Endothelial cell of umbilical vein (primary cell): ENCODE results near the gene PRKCB. TPM values are rescaled to one million over a fixed set of nuclear protein-coding genes. Genes with fewer than 3 reads are reported as not detected.

Experiments used
- BruUV-seq: library from RNA; stranded (reverse); fragments of 400-500 nt; replicated peaks from 2 replicates; lab custom pipeline; 2021; lab: Mats Ljungman, UMichigan
- CTCF ChIA-PET: fragments of 300-600, 350-600 bp; sonication (Branson Sonifier 250); formaldehyde crosslinking; loops from one replicate; lab custom pipeline; 2021; ENCODE audit warnings: antibody characterized with exemption, inconsistent platforms; lab: Charles Lee
- POLR2A ChIA-PET: fragments of 300-600, 350-600 bp; sonication (Branson Sonifier 250); formaldehyde crosslinking; loops from one replicate; lab custom pipeline; 2021; ENCODE audit warnings: antibody characterized with exemption, inconsistent platforms; lab: Charles Lee
- DNase-seq: peaks from one replicate; pipeline ENCODE4 v3.0.0-alpha.2; 2011; ENCODE audit warnings: low read depth, low spot score
- FAIRE-seq: peaks from 2 replicates; lab custom pipeline; 2011; peaks lifted over from hg19 to GRCh38; lab: Jason Lieb, UNC
- H2AFZ ChIP-seq: 2 replicates; pipeline ENCODE4 v1.6.0; 2012; ENCODE audit warnings: low read depth, low read length, control low read depth, inconsistent platforms
- H3K27ac ChIP-seq: 2 replicates; pipeline ENCODE4 v1.5.1; 2011; ENCODE audit warnings: low read depth, mild to moderate bottlenecking, control low read depth, low read length, moderate library complexity; ENCODE audit not compliant: insufficient read depth
- H3K27me3 ChIP-seq, 2 experiments: 2 replicates each; pipeline versions ENCODE4 v1.6.0 to v1.6.1; 2011; ENCODE audit warnings: low read length in 2 of 2, mixed read lengths in 1 of 2; ENCODE audit not compliant: control insufficient read depth in 2 of 2, insufficient read depth in 2 of 2
- H3K36me3 ChIP-seq, 2 experiments: 2 replicates in 1 of 2; 3 replicates in 1 of 2; pipeline ENCODE4 v1.5.1; 2011; ENCODE audit warnings: low read length in 2 of 2, mild to moderate bottlenecking in 1 of 2, moderate library complexity in 1 of 2; ENCODE audit not compliant: control insufficient read depth in 2 of 2, insufficient read depth in 2 of 2; ENCODE audit errors: extremely low read depth in 1 of 2
- H3K4me1 ChIP-seq: 3 replicates; pipeline ENCODE4 v1.5.1; 2011; ENCODE audit warnings: mild to moderate bottlenecking, low read length; ENCODE audit not compliant: control insufficient read depth, insufficient read depth; ENCODE audit errors: extremely low read depth
- H3K4me2 ChIP-seq: 2 replicates; pipeline ENCODE4 v1.6.1; 2011; ENCODE audit warnings: low read length, control low read depth, mixed read lengths; ENCODE audit not compliant: insufficient read depth
- H3K4me3 ChIP-seq, 3 experiments: fragments of 200-600 bp in 1 of 3; sonication (generic), shearing (Covaris generic) in 1 of 3; replicated peaks in 1 of 3; 2 replicates each; pipeline ENCODE4 v1.5.1; 2011 to 2016; ENCODE audit warnings: control low read depth in 3 of 3, low read length in 3 of 3, mild to moderate bottlenecking in 2 of 3, inconsistent platforms in 1 of 3, low read depth in 1 of 3, moderate library complexity in 1 of 3; ENCODE audit not compliant: insufficient read depth in 1 of 3
- H3K79me2 ChIP-seq: 2 replicates; pipeline ENCODE4 v1.6.0; 2012; ENCODE audit warnings: low read length, inconsistent platforms; ENCODE audit not compliant: control insufficient read depth, insufficient read depth
- H3K9ac ChIP-seq: replicated peaks from 2 replicates; pipeline ENCODE3; 2011; ENCODE audit warnings: low read length, control low read depth; ENCODE audit not compliant: insufficient read depth; ENCODE audit errors: extremely low read depth
- H3K9me1 ChIP-seq: replicated peaks from 3 replicates; pipeline ENCODE4 v1.6.0; 2011; ENCODE audit warnings: mild to moderate bottlenecking, low read length; ENCODE audit not compliant: control insufficient read depth, insufficient read depth; ENCODE audit errors: extremely low read depth
- H3K9me3 ChIP-seq: replicated peaks from 2 replicates; pipeline ENCODE4 v1.5.1; 2012; ENCODE audit warnings: low read length, inconsistent platforms; ENCODE audit not compliant: control insufficient read depth, insufficient read depth
- H4K20me1 ChIP-seq: replicated peaks from 2 replicates; pipeline ENCODE3; 2011; ENCODE audit warnings: mild to moderate bottlenecking, low read length; ENCODE audit not compliant: control insufficient read depth, insufficient read depth; ENCODE audit errors: extremely low read depth
- CTCF ChIP-seq, 2 donors: IDR thresholded peaks; 1 replicate in 1 of 2; 2 replicates in 1 of 2; pipeline ENCODE4 v1.5.1; 2011; ENCODE audit warnings: low read length in 2 of 2, mild to moderate bottlenecking in 2 of 2, moderate library complexity in 2 of 2, control low read depth in 1 of 2, inconsistent platforms in 1 of 2, low read depth in 1 of 2; ENCODE audit not compliant: insufficient read depth in 1 of 2; ENCODE audit errors: extremely low read depth in 1 of 2
- EZH2 ChIP-seq: IDR thresholded peaks from 2 replicates; pipeline ENCODE4 v1.6.1; 2012; ENCODE audit warnings: borderline replicate concordance, low read depth, mild to moderate bottlenecking, moderate library complexity, low read length, inconsistent platforms; ENCODE audit not compliant: severe bottlenecking
- FOS ChIP-seq: IDR thresholded peaks from 2 replicates; pipeline ENCODE4 v1.6.1; 2011; ENCODE audit warnings: mild to moderate bottlenecking, low read length, moderate library complexity, borderline replicate concordance; ENCODE audit not compliant: insufficient read depth
- GATA2 ChIP-seq: IDR thresholded peaks from 2 replicates; pipeline ENCODE4 v1.7.0; 2011; ENCODE audit warnings: low read depth, mild to moderate bottlenecking, moderate library complexity, mixed read lengths, low read length; ENCODE audit not compliant: insufficient read length, insufficient read depth
- JUN ChIP-seq: IDR thresholded peaks from 2 replicates; pipeline ENCODE4 v1.6.1; 2011; ENCODE audit warnings: borderline replicate concordance, low read depth; ENCODE audit not compliant: insufficient read length, insufficient read depth
- MYC ChIP-seq: IDR thresholded peaks from one replicate; pipeline ENCODE4 v1.6.1; 2011; ENCODE audit warnings: mild to moderate bottlenecking, low read depth, low read length
- POLR2A ChIP-seq: IDR thresholded peaks from 2 replicates; pipeline ENCODE4 v1.6.1; 2012; ENCODE audit warnings: low read depth, mild to moderate bottlenecking, control low read depth, low read length
- POLR2AphosphoS5 ChIP-seq: IDR thresholded peaks from 2 replicates; pipeline ENCODE4 v1.6.1; 2012; ENCODE audit warnings: low read depth, mild to moderate bottlenecking, control low read depth, low read length, moderate library complexity; ENCODE audit not compliant: insufficient read depth
- dilution Hi-C: fragments of 300-500 bp; cut with MboI; formaldehyde crosslinking; loops from one replicate; pipeline ENCODE4 v1.15.0; 2019; ENCODE audit warnings: low sequenced_read_pairs; ENCODE audit not compliant: extremely low pct_ligation_motif_present
- intact Hi-C: fragments of 100-400 bp; cut with micrococcal nuclease; formaldehyde crosslinking; loops from one replicate; pipeline ENCODE4 v1.10.0; 2022
- polyA plus RNA-seq, 4 experiments: library from polyadenylated mRNA; depleted of rRNA in 3 of 4; stranded (reverse) in 3 of 4; unstranded in 1 of 4; fragments of >200 nt; gene quantifications; 2 replicates each; pipeline versions ENCODE4 v1.2.1 to v1.2.3, GENCODE V29; 2011 to 2012; ENCODE audit warnings: missing spikeins in 1 of 4
- total RNA-seq: library from RNA; stranded (reverse); gene quantifications from 2 replicates; pipeline ENCODE4 v1.2.3, GENCODE V29; 2021
- TF ChIP-seq, protein P1 (sequence below): IDR thresholded peaks from 2 replicates; pipeline ENCODE4 v1.6.1; 2011; ENCODE audit not compliant: insufficient read depth, insufficient read length

The PRKCB gene
- total and polyA plus RNA-seq, 2 donors (not counting 3 experiments of a cell fraction or from before 2014, with no cell fraction given): 0.01 TPM; not detected in 1

DNA sequence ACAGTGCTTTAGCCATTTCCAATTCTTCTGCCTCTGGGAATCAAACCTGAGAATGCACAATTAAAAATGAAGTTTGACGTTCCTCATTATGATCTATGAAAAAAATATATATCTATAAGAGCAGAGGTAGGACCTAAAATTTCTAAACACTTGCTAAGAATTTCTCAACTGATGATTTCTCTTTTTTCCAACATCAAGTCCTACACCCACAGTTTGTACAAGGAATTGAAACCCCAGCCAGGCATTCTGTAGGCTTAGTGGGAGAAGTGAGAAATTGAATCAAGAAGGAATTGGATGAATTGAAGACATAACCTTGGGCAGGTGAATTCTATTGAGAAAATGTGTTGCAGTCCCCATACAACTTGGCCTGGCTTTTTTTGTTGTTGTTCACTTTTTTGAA is 423.0 kb downstream of the PRKCB start:
- DNase-seq (no peak), FAIRE-seq (no peak)
- Histone ChIP-seq H2AFZ (no peak overlapping the region), H3K9ac (no peak overlapping the region), H3K9me1 (no peaks in the 10 kb centered on the region), H3K4me3 (no peak overlapping the region), H3K9me3 (no peaks in the 10 kb centered on the region), H3K27ac (no peak overlapping the region), H3K4me1 (no peaks in the 10 kb centered on the region), H3K36me3 (no peaks in the 10 kb centered on the region), H3K27me3 (no peaks in the 10 kb centered on the region), H3K79me2 (no peaks in the 10 kb centered on the region), H4K20me1 (no peaks in the 10 kb centered on the region), H3K4me2 (no peak overlapping the region)
- dilution Hi-C loops (no loop called here), intact Hi-C loops (no loop called here)
- CTCF ChIA-PET: no interaction called here
- no TSS peak for BruUV-seq
- POLR2A ChIA-PET: no interaction called here
- TF ChIP-seq JUN: no peak
- TF ChIP-seq FOS: no peak
- TF ChIP-seq, protein P1, sequence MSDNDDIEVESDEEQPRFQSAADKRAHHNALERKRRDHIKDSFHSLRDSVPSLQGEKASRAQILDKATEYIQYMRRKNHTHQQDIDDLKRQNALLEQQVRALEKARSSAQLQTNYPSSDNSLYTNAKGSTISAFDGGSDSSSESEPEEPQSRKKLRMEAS: no peak
- TF ChIP-seq GATA2: no peak
- TF ChIP-seq POLR2AphosphoS5: no peak
- TF ChIP-seq EZH2: no peak
- TF ChIP-seq MYC: no peak
- TF ChIP-seq CTCF (IDR thresholded peaks at IDR 0.05; ENCODE audit: extremely low read depth in 1 of 2, insufficient read depth in 1 of 2, low read depth in 1 of 2, low read length in 2 of 2): no peak
- TF ChIP-seq POLR2A: no peak
